ENCODE results near the gene SHTN1.

Gene SHTN1

GRCh38 chr10:116998172-116998571, 6.8 kb downstream of the SHTN1 start:
- no peak for DNase-seq (ENCODE audit: low spot score)
- in situ Hi-C loops (cut with MboI; ENCODE audit: low pct_unique_long_range_greater_than_20kb, low sequenced_read_pairs, unreplicated experiment): no loop called here
- no peak for TF ChIP-seq CTCF (IDR thresholded peaks at IDR 0.05; ENCODE audit: extremely low read depth, insufficient read depth, missing control alignments)

GRCh38 chr10:116997015-116997414, 8.0 kb downstream of the SHTN1 start:
- in situ Hi-C loops (cut with MboI; ENCODE audit: low pct_unique_long_range_greater_than_20kb, low sequenced_read_pairs, unreplicated experiment): no loop called here
- DNase-seq (ENCODE audit: low spot score): no peak
- no peak for TF ChIP-seq CTCF (IDR thresholded peaks at IDR 0.05; ENCODE audit: extremely low read depth, insufficient read depth, missing control alignments)

DNA sequence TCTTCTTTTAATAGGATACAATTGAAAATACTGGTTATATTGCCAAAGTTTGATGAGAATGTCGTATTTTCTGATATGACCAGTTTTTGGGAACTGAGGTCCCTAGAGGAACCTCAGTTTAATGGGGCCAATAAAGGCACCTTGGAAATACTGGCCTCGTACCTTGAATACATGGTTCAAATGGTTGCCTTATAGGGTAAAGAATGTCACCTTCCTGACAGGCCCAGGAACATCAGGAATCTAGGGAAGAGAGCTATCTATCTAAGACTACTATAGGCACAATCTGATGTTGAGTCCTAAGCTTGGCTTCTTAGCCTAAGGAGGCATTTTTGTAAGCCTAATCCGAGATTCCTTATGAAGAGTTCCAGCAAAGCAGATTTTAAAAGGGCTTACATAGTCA, 9.3 kb downstream of the SHTN1 start:
- no peak for TF ChIP-seq CTCF (IDR thresholded peaks at IDR 0.05; ENCODE audit: extremely low read depth, insufficient read depth, missing control alignments)
- DNase-seq (ENCODE audit: low spot score): no peak
- in situ Hi-C loops (cut with MboI; ENCODE audit: low pct_unique_long_range_greater_than_20kb, low sequenced_read_pairs, unreplicated experiment): no loop called here

DNA sequence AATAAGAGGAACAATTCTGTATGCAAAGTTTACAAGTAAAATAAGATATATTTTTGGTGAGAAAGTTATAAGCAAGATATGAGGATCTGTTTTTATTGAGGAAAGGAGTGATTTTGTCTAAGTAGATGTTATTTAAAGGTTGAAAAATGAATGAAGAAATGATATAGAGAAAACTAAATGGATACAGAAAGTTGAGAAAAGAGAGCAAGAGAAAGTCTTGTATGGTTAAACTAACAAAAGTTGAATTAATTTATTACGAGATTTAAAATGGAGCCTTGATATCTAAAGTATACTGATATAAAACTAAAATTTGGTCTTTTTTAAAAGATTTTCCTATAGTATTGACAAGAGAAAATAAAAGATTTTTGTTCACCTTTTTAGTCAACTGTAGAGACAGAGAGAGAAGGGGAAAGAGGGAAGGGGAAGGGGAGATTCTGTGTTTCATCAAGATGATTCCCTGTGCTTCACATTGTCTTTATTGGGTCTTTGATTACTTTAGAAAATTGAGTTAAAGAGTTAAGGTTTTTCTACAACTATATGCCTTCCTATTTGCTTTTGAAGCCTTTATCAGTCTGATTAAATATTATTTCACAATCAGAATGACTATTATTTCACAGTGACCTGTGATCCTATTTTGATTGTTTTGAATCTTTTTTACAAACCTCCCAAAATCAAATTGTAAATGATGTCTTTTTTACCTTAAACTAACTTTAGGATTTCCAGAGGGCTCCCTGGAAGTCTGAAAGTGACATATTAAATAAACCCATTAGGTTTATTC, 10.7 kb downstream of the SHTN1 start:
- in situ Hi-C loops (cut with MboI; ENCODE audit: low pct_unique_long_range_greater_than_20kb, low sequenced_read_pairs, unreplicated experiment): no loop called here
- no peak for TF ChIP-seq CTCF (IDR thresholded peaks at IDR 0.05; ENCODE audit: extremely low read depth, insufficient read depth, missing control alignments)
- no peak for DNase-seq (ENCODE audit: low spot score)

- DNase-seq (ENCODE audit: low spot score): no peak
These were observed 11.4 kb downstream of the SHTN1 start for GRCh38 chr10:116993610-116994009.

DNA sequence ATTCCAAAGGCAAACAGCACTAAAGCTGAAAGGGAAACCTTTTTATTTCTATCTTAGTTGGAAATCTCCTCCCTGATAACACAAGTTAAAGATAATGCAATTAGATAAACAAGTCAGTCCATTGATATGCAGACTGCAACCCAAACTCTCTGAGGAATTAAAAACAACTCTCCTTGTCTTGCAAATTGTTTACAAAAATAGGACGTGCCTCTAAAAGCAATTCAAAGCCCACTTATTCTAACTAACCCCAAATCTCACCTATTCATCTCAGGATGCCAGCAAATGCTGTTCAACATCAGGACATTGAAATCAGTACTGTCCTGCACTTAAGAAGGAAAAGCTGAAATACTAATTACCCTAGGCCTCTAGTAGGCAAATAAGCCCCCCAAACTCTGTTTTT, 12.8 kb downstream of the SHTN1 start:
- no peak for TF ChIP-seq CTCF (IDR thresholded peaks at IDR 0.05; ENCODE audit: extremely low read depth, insufficient read depth, missing control alignments)
- DNase-seq (ENCODE audit: low spot score): no peak
- in situ Hi-C loops (cut with MboI; ENCODE audit: low pct_unique_long_range_greater_than_20kb, low sequenced_read_pairs, unreplicated experiment): no loop called here

More at GRCh38 chr10:116993610-116994009, 11.4 kb downstream of the SHTN1 start:
- in situ Hi-C loops (cut with MboI; ENCODE audit: low pct_unique_long_range_greater_than_20kb, low sequenced_read_pairs, unreplicated experiment): no loop called here
- TF ChIP-seq CTCF (IDR thresholded peaks at IDR 0.05; ENCODE audit: extremely low read depth, insufficient read depth, missing control alignments): no peak

Data from GM13977 (cell line).